ENCODE results near the gene NDUFC1.
"Not testable (repeated sequence)": the region's sequence is repeated elsewhere in the genome, so short reads cannot be mapped to it uniquely, and the experiment has no call there.

The NDUFC1 gene

GRCh38 chr4:139255581-139255980 lies 46.7 kb downstream of the NDUFC1 start:
- in situ Hi-C loops (cut with HindIII; ENCODE audit: low sequenced_read_pairs): not testable (repeated sequence)

- in situ Hi-C loops (cut with HindIII; ENCODE audit: low sequenced_read_pairs): no loop called here
Observed at GRCh38 chr4:139253713-139254112, 48.6 kb downstream of the NDUFC1 start.

- in situ Hi-C loops (cut with HindIII; ENCODE audit: low sequenced_read_pairs): no loop called here
Observed at GRCh38 chr4:139253046-139253445, 49.2 kb downstream of the NDUFC1 start.

DNA sequence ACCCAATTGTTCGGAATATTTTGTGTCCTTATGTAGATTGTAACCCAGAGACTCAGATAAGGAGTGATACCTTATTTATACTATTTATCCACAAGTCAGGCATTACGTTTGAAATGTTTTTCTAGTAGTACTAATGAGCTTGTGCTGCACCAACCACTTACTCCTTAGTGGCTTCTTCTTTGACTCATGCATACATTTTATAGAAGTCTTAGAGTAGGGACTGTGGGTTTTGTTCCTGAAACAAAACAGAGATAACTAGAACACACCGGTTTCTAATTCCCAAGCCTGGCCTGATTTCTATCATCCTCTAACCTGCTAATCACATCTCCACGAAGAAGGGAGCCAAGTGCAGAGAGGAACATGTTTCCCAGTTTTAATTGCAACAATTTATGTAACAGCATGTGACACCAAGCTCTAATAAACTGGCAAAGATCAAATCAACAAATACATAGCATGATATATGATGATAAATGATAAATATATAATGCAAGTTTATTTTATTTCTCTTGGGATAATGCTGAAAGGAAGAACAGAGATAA lies 54.5 kb downstream of the NDUFC1 start:
- in situ Hi-C loops (cut with HindIII; ENCODE audit: low sequenced_read_pairs): no loop called here

- in situ Hi-C loops (cut with HindIII; ENCODE audit: low sequenced_read_pairs): no loop called here
Observed at GRCh38 chr4:139247241-139247640, 55.0 kb downstream of the NDUFC1 start.

GRCh38 chr4:139246166-139246565 lies 56.1 kb downstream of the NDUFC1 start:
- in situ Hi-C loops (cut with HindIII; ENCODE audit: low sequenced_read_pairs): no loop called here

- in situ Hi-C loops (cut with HindIII; ENCODE audit: low sequenced_read_pairs): no loop called here
Observed at GRCh38 chr4:139245590-139245989, 56.7 kb downstream of the NDUFC1 start.

DNA sequence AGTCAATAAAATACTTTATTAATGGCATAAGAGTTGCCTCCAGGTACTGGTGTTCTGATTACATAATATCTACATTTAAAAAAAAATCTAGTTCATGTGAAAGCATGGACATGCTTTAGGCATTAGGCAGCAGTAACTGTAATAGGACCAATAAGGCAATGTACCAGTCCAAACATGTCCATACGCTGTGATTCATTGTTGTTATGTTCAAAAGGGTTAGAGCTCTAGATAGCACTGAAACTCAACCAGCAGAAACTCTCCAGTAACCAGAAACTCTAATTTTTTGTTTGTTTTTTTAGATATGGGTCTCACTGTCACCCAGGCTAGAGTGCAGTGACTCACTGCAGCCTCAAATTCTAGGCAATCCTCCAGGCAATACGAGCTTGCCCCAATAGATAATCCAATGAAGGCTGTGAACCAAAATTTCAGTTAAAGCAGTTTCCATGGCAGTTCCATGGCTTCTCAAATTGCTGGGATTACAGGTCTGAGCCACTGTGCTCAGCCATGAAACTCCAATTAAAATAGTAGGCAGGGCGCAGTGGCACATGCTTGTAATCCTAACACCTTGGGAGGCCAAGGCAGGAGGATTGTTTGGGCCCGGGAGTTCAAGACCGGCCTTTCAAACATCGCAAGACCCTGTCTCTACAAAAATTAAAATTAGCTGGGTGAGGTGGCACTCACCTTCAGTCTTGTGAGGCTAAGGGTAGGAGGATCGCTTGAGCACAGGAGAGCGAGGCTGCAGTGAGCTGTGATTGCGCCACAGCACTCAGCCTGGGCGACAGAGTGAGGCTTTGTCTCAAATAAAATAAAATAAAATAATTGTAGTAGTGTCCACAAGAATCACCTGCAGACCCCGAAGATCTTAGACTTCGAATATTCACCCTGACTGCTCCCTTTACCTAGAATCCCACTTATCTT lies 58.6 kb downstream of the NDUFC1 start:
- in situ Hi-C loops (cut with HindIII; ENCODE audit: low sequenced_read_pairs): no loop called here

DNA sequence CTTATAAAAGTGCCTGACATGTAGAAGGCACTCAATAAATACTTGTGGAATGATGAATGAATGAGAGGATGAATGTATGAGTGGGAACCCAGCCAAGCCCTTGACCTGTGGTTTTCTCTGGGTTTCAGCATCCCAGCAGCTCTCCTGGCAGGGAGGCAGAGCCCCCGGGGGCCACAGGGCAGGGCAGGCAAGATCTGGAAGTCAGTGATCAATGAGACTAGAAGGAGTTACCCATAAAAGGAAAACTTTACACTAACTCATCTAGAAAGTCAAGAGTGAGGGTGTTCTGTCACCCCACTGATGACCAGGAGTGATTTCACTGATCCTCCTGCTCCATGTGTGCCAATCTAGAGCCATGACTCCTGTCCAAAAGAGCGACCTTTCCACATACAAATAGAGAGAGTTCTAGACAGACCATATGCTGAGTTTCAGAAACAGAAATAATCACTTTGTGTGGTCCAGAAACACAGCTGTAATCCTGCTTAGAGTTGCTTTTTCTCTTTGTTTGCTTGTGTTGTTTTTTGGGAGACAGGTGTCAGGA lies 59.7 kb downstream of the NDUFC1 start:
- in situ Hi-C loops (cut with HindIII; ENCODE audit: low sequenced_read_pairs): no loop called here

DNA sequence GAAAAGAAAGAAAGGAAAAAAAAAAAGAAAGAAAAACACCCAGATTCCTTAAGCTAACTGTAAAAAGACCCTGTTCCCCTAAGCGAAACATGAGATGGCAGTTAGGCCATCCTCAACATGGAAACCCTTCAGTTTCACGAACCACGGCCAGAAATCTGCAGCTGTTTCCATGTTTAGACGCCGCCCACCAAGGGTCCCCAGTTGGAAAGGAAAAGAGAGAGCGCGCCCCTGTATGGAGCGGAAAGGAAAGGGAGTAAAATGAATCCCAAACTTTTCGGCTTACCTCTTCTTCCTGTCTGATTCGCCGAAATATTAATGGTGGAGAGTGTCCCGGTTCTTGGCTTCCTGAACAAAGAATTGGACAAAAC lies 60.5 kb downstream of the NDUFC1 start:
- in situ Hi-C loops (cut with HindIII; ENCODE audit: low sequenced_read_pairs): no loop called here

DNA sequence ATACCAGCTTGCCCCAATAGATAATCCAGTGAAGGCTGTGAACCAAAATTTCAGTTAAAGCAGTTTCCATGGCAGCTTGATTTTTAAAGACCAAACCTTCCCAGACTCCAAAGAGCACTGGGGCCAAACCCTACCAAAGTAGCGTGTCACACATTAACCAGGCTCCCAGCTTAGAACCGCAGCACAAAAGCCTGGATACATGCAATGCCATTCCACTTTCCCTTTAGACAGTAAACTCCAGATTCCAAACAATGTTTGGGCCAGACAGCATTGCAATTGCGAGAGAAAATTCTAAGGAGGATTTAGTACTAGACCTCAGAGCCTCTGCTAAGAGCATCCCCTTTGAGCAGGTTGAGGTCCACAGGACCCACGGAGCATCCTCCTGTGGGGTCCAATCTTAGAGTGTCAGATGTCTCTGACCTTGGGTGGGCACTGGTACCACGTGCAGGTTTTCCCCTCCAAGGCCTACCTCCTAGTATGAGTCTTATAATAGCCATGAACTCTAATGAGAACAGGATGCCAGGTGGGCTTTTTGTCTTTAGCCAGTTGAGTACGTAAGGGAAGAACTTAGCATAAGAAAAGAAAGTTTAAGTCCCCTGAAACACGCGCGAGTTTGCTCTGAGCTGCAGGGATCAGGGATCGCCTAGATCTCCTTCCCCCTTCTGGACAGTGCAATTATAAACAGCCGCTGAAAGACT lies 61.0 kb downstream of the NDUFC1 start:
- in situ Hi-C loops (cut with HindIII; ENCODE audit: low sequenced_read_pairs): no loop called here
